ENCODE data around the gene ZNF132. TPM values are rescaled to one million over a fixed set of nuclear protein-coding genes. Genes with fewer than 3 reads are reported as not detected.
A peak's percentile ranks its signal among the peaks of the same experiment; 100 is the strongest.

ZNF132 gene
- total and polyA plus RNA-seq, 9 of the 15 experiments (the other 6 are each of a cell fraction or from before 2014, with no cell fraction given) = 0.03 to 0.42 (median 0.10) TPM; not detected in 5

GRCh38 chr19:58406818-58407657 lies 32.9 kb downstream of the ZNF132 start (continued):
- no peak for TF ChIP-seq ZNF655 (CRISPR knock-in tag; IDR thresholded peaks at IDR 0.05)
- TF ChIP-seq NRF1 (conservative IDR thresholded peaks at IDR 0.05 in 1 of 2, IDR thresholded peaks at IDR 0.05 in 1 of 2) = 0 out of 4 replicates have a peak, but pooled peaks of 1 of the 2 experiments have one; percentile 12
- TF ChIP-seq U2AF2 (optimal IDR thresholded peaks at IDR 0.05; ENCODE audit: low read depth, low read length) = no peak
- TF ChIP-seq KDM2B (CRISPR knock-in tag; IDR thresholded peaks at IDR 0.05) = no peak
- peak; percentile 94 for TF ChIP-seq TEAD2 (tag; IDR thresholded peaks at IDR 0.05)
- no peak for TF ChIP-seq MTA1 (IDR thresholded peaks at IDR 0.05; ENCODE audit: borderline replicate concordance)
- no peak for TF ChIP-seq YY1 (IDR thresholded peaks at IDR 0.05; ENCODE audit: borderline replicate concordance in 1 of 3, control insufficient read depth in 1 of 3, extremely low read depth in 1 of 3, insufficient read depth in 3 of 3, insufficient read length in 1 of 3, insufficient replicate concordance in 2 of 3, low read depth in 1 of 3, low read length in 2 of 3)
- no peak for TF ChIP-seq ZNF407 (IDR thresholded peaks at IDR 0.05; ENCODE audit: low read depth)
- no peak for TF ChIP-seq SMAD4 (CRISPR knock-in tag; conservative IDR thresholded peaks at IDR 0.05)
- no peak for TF ChIP-seq SRSF9 (IDR thresholded peaks at IDR 0.05; ENCODE audit: borderline replicate concordance, low read depth, low read length)
- TF ChIP-seq POLR2AphosphoS5 (IDR thresholded peaks at IDR 0.05; ENCODE audit: control insufficient read depth, insufficient read depth, low read depth, low read length) = peak; percentile 11; the same call in 1 of the 2 replicates
- TF ChIP-seq ZNF274 (IDR thresholded peaks at IDR 0.05; ENCODE audit: borderline replicate concordance, low read depth, low read length) = no peak
- no peak for TF ChIP-seq NFXL1 (CRISPR knock-in tag; IDR thresholded peaks at IDR 0.05)
- TF ChIP-seq SMARCC2 (IDR thresholded peaks at IDR 0.05; ENCODE audit: low read depth) = no peak
- no peak for TF ChIP-seq ID3 (CRISPR knock-in tag; IDR thresholded peaks at IDR 0.05)
- no peak for TF ChIP-seq ID3 (tag; IDR thresholded peaks at IDR 0.05)
- no peak for TF ChIP-seq ZNF146 (CRISPR knock-in tag; IDR thresholded peaks at IDR 0.05; ENCODE audit: unreplicated experiment)
- TF ChIP-seq ZNF24 (IDR thresholded peaks at IDR 0.05) = no peak

Data from K562 (cell line).